ENCODE data around the gene FERMT1. TPM values are rescaled to one million over a fixed set of nuclear protein-coding genes. Genes with fewer than 3 reads are reported as not detected.

FERMT1 gene
- total RNA-seq, 1 experiment from 2014 or later: 70.8 TPM

DNA sequence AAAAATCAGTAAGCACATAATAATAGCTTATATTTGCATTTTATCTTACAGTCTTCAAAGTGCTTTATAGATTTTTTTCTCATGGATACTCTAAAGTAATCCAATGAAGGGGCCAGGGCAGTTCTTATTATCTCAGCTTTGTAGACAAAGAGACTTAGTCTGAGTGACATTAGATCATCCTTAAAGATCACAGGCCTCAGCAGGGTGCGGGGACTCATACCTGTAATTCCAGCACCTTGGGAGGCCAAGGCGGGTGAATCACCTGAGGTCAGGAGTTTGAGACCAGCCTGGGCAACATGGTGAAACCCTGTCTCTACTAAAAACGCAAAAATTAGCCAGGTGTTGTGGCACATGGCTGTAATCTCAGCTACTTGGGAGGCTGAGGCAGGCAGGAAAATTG is 14.5 kb downstream of the FERMT1 start:
- H3K27ac ChIP-seq (ENCODE audit: low read length): no peak overlapping the region
- no peak overlapping the region for H2AFZ ChIP-seq (ENCODE audit: low read length)
- H3K4me3 ChIP-seq (ENCODE audit: low read length): no peak overlapping the region
- no TSS peak for BruUV-seq (replicated peaks)
- no peak for ATAC-seq
- POLR2A ChIA-PET (ENCODE audit: unreplicated experiment): no interaction called here
- peaks cover 72% of the 10 kb centered on the region for H3K36me3 ChIP-seq (ENCODE audit: low read depth, low read length)
- intact Hi-C loops (cut with micrococcal nuclease): no loop called here
- TF ChIP-seq EZH2phosphoT487 (IDR thresholded peaks at IDR 0.05; ENCODE audit: borderline replicate concordance, low read length): no peak
- no peak for TF ChIP-seq EZH2 (IDR thresholded peaks at IDR 0.05; ENCODE audit: low read length, unreplicated experiment)
- TF ChIP-seq, protein P1, sequence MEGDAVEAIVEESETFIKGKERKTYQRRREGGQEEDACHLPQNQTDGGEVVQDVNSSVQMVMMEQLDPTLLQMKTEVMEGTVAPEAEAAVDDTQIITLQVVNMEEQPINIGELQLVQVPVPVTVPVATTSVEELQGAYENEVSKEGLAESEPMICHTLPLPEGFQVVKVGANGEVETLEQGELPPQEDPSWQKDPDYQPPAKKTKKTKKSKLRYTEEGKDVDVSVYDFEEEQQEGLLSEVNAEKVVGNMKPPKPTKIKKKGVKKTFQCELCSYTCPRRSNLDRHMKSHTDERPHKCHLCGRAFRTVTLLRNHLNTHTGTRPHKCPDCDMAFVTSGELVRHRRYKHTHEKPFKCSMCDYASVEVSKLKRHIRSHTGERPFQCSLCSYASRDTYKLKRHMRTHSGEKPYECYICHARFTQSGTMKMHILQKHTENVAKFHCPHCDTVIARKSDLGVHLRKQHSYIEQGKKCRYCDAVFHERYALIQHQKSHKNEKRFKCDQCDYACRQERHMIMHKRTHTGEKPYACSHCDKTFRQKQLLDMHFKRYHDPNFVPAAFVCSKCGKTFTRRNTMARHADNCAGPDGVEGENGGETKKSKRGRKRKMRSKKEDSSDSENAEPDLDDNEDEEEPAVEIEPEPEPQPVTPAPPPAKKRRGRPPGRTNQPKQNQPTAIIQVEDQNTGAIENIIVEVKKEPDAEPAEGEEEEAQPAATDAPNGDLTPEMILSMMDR (conservative IDR thresholded peaks at IDR 0.05; ENCODE audit: low read depth, low read length): no peak
- no peaks in the 10 kb centered on the region for H3K9me3 ChIP-seq (ENCODE audit: low read length)
- no peaks in the 10 kb centered on the region for H4K20me1 ChIP-seq (ENCODE audit: low read length)
- no peaks in the 10 kb centered on the region for H3F3A ChIP-seq (ENCODE audit: low read length, unreplicated experiment)
- H3K79me2 ChIP-seq (ENCODE audit: low read length): no peaks in the 10 kb centered on the region
- H3K9ac ChIP-seq (ENCODE audit: low read length): no peak overlapping the region
- no peak for DNase-seq
- H3K27me3 ChIP-seq (ENCODE audit: low read length): no peaks in the 10 kb centered on the region
- CTCF ChIA-PET: no interaction called here
- no peaks in the 10 kb centered on the region for H3K9me2 ChIP-seq (replicated peaks; ENCODE audit: low read length)
- H3K4me2 ChIP-seq (ENCODE audit: low read length): no peak overlapping the region
- no peaks in the 10 kb centered on the region for H3K4me1 ChIP-seq (ENCODE audit: insufficient read depth, low read length)

- Histone ChIP-seq H3K9me2 (replicated peaks; ENCODE audit: low read length) (no peaks in the 10 kb centered on the region), H3K36me3 (ENCODE audit: low read depth, low read length) (peaks cover 58% of the 10 kb centered on the region), H3K9me3 (ENCODE audit: low read length) (no peaks in the 10 kb centered on the region), H3K79me2 (ENCODE audit: low read length) (no peaks in the 10 kb centered on the region), H3K27ac (ENCODE audit: low read length) (no peak overlapping the region), H3F3A (ENCODE audit: low read length, unreplicated experiment) (no peaks in the 10 kb centered on the region), H3K27me3 (ENCODE audit: low read length) (no peaks in the 10 kb centered on the region), H3K4me1 (ENCODE audit: insufficient read depth, low read length) (no peaks in the 10 kb centered on the region), H4K20me1 (ENCODE audit: low read length) (no peaks in the 10 kb centered on the region), H3K4me2 (ENCODE audit: low read length) (no peak overlapping the region), H3K4me3 (ENCODE audit: low read length) (no peak overlapping the region), H2AFZ (ENCODE audit: low read length) (no peak overlapping the region), H3K9ac (ENCODE audit: low read length) (no peak overlapping the region)
- no peak for ATAC-seq
- DNase-seq: no peak
- POLR2A ChIA-PET (ENCODE audit: unreplicated experiment): no interaction called here
- intact Hi-C loops (cut with micrococcal nuclease): no loop called here
- CTCF ChIA-PET: no interaction called here
- no TSS peak for BruUV-seq (replicated peaks)
- TF ChIP-seq EZH2 (IDR thresholded peaks at IDR 0.05; ENCODE audit: low read length, unreplicated experiment) (no peak), EZH2phosphoT487 (IDR thresholded peaks at IDR 0.05; ENCODE audit: borderline replicate concordance, low read length) (no peak)
- TF ChIP-seq, protein P1 (conservative IDR thresholded peaks at IDR 0.05; ENCODE audit: low read depth, low read length): no peak
These were observed 18.2 kb downstream of the FERMT1 start for GRCh38 chr20:6104493-6105188.

GRCh38 chr20:6103301-6103700 is 19.5 kb downstream of the FERMT1 start:
- BruUV-seq (replicated peaks): no TSS peak
- CTCF ChIA-PET: no interaction called here

More at GRCh38 chr20:6103301-6103700, 19.5 kb downstream of the FERMT1 start:
- no peak overlapping the region for H3K4me3 ChIP-seq (ENCODE audit: low read length)
- intact Hi-C loops (cut with micrococcal nuclease): no loop called here
- no peaks in the 10 kb centered on the region for H3K9me3 ChIP-seq (ENCODE audit: low read length)
- H3K27ac ChIP-seq (ENCODE audit: low read length): no peak overlapping the region
- H3K36me3 ChIP-seq (ENCODE audit: low read depth, low read length): peaks cover 61% of the 10 kb centered on the region
- no peak overlapping the region for H2AFZ ChIP-seq (ENCODE audit: low read length)
- no peak overlapping the region for H3K4me2 ChIP-seq (ENCODE audit: low read length)
- H3K4me1 ChIP-seq (ENCODE audit: insufficient read depth, low read length): no peaks in the 10 kb centered on the region
- no peaks in the 10 kb centered on the region for H3K79me2 ChIP-seq (ENCODE audit: low read length)
- no peaks in the 10 kb centered on the region for H3K27me3 ChIP-seq (ENCODE audit: low read length)
- H4K20me1 ChIP-seq (ENCODE audit: low read length): no peaks in the 10 kb centered on the region
- H3F3A ChIP-seq (ENCODE audit: low read length, unreplicated experiment): no peaks in the 10 kb centered on the region
- ATAC-seq: no peak
- POLR2A ChIA-PET (ENCODE audit: unreplicated experiment): no interaction called here
- no peak for TF ChIP-seq EZH2 (IDR thresholded peaks at IDR 0.05; ENCODE audit: low read length, unreplicated experiment)
- no peak overlapping the region for H3K9ac ChIP-seq (ENCODE audit: low read length)
- no peaks in the 10 kb centered on the region for H3K9me2 ChIP-seq (replicated peaks; ENCODE audit: low read length)
- DNase-seq: no peak

Measured in PC-3 (cell line).